Upper lobe of left lung (tissue), 4 donors: ENCODE measurements around the gene SORD.

Source experiments
- POLR2A ChIP-seq, 4 donors: fragments of 450-650 bp; IDR thresholded peaks; one replicate each; pipeline ENCODE4 v1.5.1; 2016 to 2017; ENCODE audit warnings: antibody characterized with exemption in 4 of 4, mild to moderate bottlenecking in 2 of 4
- TF ChIP-seq, protein P1 (sequence below), 6 experiments: fragments of 450-650 bp in 4 of 6; fragments of 200-600 bp in 2 of 6; sonication (generic) in 2 of 6; IDR thresholded peaks; one replicate each; pipeline ENCODE4 v1.5.1; 2016 to 2019; ENCODE audit warnings: antibody characterized with exemption in 6 of 6

DNA sequence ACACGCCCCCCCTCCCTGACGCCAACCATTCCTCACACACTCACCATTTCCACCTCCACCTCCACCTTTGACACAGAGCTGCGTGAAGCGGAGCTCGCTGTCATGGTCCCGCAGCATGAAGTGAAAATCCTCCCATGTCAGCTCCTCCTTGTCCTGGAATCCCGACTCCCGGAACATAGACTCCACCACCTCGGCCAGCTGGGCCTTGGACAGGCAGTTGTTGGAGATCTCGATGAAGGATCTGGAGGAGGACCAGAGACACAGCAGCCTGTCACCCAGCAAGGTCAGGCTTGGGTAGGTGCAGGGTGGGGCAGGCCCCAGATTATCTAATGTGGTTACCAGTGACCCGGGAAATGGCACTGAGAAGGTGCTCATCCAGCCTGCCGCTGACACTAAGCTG is 78.8 kb downstream of the SORD start:
- no peak for TF ChIP-seq POLR2A (IDR thresholded peaks at IDR 0.05)
- TF ChIP-seq, protein P1, sequence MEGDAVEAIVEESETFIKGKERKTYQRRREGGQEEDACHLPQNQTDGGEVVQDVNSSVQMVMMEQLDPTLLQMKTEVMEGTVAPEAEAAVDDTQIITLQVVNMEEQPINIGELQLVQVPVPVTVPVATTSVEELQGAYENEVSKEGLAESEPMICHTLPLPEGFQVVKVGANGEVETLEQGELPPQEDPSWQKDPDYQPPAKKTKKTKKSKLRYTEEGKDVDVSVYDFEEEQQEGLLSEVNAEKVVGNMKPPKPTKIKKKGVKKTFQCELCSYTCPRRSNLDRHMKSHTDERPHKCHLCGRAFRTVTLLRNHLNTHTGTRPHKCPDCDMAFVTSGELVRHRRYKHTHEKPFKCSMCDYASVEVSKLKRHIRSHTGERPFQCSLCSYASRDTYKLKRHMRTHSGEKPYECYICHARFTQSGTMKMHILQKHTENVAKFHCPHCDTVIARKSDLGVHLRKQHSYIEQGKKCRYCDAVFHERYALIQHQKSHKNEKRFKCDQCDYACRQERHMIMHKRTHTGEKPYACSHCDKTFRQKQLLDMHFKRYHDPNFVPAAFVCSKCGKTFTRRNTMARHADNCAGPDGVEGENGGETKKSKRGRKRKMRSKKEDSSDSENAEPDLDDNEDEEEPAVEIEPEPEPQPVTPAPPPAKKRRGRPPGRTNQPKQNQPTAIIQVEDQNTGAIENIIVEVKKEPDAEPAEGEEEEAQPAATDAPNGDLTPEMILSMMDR (IDR thresholded peaks at IDR 0.05): no peak
